Fibroblast of skin of back (primary cell): ENCODE measurements around the gene YKT6.

Experiments used
- DNase-seq: peaks from one replicate; pipeline ENCODE4 v3.0.0-alpha.2; 2013

Gene YKT6

DNA sequence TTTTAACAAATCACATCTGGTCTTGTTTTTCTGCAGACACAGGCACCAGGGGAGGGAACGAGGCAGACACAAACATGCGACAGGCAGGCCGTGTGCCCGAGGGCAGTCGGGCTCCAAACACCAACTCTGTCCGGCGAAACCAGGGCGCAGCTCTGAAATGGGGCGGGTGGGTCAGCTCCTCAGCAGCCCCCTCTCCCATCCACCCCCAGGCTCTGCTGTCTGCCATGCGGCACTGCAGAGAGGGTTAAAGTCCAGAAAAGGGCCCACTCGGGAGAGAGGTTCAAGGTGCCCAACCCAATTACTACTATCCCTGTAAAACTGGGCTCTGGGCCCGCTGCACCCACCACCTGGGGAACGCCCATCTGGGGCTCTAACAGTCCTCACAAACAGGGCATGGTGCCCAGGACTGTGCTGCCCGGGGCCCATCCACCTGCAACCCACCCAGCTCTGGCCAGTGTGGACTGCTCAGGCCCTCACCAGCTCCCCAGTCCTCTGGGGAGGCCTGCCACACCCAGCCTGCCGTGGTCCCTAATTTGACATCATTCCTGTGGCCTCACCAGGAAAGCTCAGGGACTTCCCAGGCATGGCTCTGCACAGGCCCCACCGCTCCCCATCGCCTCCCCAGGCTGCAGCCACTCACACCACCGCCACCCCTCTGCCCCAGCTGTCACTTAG, 18.7 kb downstream of the YKT6 start:
- no peak for DNase-seq

DNA sequence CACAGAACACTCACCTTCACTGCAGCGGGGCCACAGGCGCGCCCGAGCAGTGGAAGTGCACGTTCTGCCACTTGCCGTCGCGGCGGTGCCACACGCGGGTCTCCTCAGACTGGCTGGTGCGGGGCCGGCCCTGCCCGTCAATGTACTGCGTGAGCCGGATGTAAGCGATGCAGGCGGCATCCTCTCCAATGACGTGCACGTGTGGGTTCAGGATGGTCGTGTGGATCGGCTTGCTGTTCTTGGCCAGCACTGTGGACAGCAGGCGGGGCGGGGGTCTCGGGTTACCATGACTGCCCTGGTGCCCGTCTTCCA, 19.2 kb downstream of the YKT6 start:
- no peak for DNase-seq

DNA sequence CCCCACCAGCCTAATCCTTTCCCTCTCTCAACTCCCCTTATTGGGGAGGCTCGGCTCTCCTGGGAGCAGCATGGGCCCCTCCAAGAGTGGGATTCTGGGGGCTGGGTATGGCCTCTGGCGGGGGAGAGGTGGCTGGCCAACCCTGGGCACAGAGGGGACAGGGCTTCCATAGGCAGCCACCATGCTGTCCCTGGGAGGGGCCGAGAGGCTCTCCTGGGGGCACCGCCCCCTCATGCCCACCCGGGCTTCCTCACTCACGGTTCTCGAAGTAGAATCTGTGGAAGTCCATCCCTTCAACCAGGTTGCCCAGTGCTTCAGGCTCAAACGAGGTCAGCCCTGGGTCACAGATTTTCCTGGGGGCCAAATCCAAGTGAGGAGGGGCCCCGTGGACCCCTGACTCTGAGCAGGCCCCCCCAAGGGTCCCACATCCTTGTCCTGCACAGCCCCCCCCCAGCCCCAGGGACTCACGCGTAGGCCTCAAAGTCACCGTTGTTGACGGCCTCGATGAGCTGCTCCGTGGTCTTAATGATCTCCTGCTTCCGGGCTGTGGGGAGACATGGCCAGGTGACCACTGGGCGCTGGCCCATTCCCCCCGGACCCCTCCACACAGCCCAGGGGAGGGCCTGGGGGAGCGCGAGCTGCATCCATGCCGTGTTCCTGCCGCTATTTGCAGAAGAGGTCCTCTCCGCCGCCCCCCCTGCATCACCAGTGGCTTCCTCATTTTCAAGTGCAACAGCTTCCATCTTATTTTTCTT, 19.8 kb downstream of the YKT6 start:
- DNase-seq = no peak

DNA sequence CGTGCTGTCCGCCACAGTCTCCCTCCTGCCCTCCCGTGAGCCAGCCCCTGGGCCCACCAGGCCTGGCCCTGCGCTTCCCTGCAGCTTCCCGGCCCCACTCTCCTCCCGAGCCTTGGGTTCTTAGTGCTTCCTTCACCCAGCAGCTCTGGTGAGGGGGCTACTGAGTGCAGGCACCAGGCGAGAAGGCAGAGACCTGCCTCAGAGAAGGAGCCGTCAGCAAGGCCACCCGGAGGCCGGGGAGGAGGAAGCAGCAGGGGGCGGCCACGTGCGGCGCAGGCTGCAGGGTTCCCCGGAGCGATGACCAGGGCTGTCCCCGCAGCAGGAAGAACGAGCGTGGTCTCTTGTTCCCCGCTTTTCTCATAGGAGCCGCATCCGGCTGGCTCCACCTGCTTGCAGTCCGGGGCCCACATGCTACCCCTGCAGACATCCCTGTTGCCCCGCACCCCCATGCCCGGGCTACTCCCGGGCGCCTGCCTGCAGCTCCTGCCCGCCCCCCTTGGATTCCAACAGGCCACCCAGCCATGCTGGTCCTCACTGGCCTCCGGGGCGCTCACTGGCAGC, 20.5 kb downstream of the YKT6 start:
- no peak for DNase-seq

DNA sequence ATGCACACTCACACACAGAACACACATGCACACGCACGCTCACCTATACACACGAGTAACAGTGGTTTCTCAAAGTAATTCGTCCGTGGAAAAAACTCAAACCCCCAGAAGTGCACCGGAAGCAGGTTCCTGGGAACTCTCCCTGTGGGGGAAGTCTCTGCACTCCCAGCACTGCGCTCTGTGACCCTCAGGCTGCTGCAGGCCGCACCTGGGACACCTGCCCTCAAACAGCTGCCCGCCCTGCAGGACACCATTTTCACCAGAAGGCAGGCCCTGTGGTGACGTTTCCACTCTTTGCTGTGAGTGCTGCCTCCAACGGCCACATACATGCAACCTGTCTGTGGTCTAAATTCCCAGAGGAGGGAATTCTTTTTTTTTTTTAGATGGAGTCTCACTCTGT, 21.3 kb downstream of the YKT6 start:
- DNase-seq = no peak

DNA sequence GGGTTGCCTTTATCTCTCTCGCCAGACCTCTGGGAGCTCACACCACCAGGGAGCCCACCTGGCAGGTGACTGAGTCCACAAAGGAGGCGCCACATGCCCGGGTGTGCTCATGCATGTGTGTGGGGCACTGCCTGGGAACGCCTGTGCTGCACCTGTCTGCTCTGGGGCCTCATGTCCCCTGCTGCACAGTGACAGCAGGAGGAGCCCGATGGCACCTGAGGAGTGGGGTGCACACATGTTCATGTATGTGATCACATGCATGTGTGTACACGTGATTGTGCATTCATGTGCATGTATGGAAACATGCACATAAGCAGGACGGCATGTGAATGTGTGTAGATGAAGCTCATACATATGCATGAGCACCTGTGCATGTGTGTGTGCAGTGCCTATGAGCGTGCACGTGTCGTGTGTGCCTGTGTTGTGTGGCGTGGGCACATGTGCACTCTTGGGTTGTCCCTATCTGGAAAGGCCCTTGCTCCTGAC, 22.0 kb downstream of the YKT6 start:
- no peak for DNase-seq

DNA sequence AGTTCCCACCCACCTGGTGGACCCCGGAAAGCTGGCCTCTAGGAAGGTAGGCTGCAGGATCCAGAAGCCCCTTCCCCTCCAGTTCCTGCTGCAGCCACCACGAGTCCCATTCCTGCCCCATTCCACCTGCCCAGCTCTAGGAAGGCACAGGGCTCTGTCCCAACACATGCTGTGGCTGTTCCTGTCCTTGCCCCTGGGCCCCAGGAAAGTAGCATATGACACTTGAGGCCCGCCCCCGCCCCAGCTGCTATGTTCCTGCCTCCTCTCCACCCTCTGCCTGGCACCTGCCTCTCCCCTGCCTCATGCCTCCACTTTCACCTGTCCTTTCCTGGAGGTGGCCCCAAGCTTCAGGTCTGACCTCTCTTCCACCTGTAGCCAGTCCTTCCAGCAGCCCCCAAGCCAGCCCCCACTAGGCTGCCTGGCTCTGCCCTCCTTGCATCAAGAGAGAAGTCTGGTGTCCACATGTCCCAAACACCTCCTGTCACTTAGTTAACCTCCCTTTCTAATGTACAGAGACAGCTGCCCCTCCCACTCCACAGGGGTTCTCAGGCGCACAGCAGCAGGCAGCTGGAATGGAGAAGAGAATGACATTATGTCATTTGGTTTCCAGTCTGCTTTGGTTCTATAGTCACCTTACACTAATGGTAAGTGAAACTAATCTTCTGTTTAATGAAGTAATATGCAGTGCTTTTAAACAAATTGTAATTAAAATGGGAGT, 22.7 kb downstream of the YKT6 start:
- DNase-seq = no peak

DNA sequence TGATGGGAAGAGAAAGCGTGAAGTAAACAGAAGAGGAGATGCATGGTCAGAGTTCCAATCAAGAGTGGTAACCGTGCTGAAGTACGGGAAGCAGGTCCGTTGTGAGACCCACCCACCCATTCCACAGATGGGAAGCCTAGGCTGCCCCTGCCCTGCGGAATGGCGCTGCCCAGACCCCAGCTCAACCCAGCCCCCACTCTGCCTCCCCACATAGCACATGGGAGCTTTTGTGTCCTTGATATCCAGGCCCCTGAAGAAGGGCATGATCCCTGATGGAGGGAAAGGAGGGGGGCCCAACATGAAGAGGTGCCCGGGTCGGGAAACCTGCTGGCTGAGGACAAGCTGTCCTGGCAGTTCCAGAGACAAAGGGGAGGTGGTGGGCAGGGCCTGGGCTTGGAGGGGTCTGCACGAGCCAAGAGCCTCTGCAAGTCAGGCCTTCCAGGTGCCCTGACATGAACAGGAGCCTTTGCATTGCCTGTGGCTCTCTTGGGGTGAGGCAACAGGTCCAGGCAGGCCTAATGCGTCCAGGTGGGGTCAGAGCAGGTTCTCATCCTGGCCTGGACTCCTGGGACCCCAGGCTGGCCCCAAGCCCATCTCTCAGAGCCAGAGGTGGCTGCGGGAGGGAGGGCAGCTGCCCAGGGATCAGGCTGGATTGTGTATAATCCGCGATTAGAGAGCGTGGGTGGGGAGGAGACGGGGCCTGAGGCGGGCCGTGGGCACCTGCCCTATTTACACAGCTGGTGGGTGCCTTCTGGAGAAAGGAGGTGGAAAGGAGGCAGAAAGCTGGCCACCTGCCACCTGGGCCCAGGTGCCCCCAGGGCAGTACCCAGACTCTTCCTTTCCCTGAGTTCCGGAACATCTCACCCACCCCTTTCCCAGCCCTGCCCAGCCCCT, 23.5 kb downstream of the YKT6 start:
- DNase-seq = no peak

DNA sequence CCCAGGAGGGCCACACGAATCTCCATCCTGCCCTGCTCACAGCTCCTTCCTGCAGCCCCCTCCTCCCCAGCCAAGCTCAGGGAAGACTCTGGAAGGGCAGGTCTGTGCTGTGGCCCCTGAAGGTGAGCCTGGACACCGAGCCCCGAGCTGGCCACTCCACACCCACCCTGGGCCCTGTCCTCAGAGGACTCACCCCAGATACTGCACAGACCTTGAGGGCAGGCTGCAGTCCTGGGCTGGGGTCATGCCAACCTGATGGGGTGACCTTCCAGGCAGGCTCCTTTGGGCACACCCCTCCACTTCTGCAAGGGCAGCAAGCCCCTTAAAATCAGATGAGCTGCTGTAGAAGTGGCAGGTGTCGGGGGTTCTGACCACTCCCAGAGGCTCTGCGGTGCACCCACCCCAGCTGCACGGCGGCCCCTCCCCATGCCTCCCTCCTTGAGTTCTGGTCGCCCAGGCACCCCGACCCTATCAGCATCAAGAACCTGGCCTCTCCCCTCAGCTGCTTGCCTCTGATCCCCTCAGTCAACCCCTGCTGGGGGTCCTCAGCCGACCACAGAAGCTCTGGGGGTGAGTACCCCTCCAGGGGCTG, 24.3 kb downstream of the YKT6 start:
- no peak for DNase-seq

DNA sequence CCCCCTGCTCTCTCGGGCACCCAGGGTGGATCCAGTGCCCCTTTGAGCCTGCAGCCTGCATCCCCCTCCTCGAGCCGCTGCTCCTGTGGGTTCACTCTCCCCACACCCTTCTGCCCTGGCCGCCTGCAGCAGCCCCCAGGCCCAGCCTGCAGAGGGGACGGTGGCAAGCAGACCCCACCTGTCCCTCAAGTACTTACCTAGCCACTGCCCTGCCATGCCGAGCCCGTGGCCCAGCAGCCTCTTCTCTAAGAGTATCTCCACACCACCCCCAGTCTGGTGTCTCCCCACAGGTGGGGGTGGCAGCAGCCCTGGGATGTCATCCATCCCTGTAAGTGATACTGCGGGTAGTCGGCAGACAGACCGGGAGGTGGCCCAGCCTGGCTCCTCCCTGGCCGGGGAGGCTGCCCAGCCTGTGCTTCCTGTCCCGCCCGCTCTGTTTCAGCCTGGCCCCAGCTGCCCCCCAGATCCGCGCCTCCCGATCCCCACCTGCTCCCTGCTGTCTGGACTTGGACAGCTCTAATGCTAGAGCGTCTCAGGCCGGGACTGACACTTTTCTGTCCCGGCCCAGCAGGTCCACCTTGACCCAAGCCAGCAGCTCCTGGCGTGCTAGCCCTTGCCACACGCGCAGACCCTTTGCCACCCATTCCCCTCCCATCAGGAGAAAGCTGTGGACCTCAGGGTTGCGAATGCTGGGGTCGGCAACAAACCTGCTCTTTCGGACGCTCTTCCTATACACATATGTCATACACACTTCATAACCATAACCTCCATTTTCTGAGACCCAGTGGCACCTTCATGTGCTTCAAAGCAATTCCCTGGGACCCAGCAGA, 25.0 kb downstream of the YKT6 start:
- no peak for DNase-seq

DNA sequence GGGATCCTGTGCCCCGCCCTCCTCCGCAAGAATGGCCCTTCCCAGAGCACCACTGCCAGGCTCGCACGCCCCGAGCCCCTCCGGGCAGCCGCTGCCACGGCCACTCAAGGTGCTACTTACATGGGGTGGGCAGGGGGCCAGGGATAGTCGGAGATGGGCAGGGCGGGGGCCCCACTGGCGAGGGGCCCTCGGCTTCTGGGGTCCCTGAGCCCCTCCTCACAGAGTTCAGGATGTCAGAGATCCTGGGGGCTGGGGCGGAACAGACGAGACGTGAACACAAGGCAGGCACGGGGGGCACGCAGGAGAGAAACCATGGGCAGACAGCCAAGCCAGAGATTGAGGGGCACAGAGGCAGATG, 25.6 kb downstream of the YKT6 start:
- DNase-seq = no peak

DNA sequence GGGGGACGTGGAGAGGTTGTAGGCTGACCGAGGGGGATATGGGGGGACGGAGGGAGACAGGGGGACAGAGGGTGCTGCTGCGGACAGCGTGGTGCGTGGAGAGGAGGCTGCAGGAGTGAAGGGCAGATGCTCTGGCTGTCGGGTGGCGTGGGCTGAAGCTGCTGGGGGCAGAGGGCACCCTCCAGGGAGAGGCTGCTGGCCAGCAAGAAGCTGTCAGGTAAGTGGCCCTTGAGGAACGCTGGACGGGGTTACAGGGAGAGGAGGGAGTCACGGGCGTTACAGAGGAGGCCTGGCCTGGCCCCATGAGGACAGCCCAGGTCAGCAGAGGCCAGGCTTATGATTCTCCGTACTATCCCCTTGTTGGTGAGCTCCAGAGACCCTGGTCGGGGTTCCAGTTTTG, 27.1 kb downstream of the YKT6 start:
- no peak for DNase-seq

DNA sequence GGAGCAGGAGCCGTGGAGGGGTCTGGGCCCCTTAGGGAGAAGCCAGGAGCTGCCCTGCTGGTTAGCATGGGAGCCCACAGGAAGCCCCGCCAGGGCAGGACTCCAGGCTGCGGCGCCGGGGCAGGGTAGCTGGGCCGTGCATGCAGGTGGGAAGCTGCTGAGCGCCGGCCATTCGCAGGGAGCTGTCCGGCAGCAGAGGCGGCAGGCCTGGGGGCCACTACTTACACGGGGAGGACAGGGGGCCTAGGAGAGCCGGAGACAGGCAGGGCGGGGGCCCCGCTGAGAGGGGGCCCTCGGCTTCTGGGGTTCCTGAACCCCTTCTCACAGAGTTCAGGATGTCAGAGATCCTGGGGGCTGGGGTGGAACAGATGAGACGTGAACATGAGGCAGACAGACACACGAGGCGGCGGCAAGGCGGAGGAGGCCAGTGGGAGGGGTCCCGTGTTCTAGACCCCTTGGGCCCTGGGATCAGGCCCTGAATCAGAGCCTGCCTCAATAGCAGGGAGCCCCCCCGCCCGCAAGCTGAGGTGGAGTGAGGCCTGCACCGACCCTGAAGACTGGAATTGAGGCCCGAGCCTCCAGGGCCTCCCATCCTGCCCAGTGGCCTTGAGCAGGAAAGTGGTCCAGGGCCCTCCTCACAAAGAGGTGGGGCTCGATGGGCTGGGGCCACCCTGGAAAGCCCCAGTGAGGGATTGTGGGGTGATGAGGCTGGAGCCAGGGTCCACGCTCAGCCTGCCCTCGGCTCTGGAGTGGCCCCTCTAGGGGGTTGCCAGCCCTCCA, 28.0 kb downstream of the YKT6 start:
- DNase-seq = no peak

DNA sequence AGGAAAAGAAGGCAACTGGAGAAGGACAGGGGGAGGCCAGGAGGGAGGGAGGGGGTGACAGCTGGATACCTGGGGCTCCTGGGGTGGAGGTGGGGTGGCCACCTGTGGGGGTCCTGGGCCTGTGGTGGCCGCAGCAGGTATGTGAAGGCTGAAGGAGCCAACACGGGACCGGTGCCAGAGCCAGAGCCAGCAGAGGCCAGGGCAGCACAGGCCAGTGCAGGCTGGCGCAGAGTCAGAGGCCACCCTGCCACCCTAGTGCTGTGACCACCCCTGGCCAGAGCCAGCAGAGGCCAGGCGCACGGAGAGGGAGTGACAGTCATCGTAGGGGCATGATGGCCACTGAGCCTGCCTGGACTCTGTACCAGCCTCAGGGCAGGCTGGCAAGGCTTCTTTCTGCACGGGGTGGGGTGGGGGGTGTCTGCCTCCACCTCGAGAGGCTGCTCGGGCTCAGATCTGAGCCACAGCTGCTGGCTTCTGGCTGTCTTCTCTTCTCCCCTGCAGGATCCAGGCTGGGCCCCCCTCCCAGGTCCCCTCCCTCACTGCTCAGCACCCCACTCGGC, 28.8 kb downstream of the YKT6 start:
- DNase-seq = no peak

DNA sequence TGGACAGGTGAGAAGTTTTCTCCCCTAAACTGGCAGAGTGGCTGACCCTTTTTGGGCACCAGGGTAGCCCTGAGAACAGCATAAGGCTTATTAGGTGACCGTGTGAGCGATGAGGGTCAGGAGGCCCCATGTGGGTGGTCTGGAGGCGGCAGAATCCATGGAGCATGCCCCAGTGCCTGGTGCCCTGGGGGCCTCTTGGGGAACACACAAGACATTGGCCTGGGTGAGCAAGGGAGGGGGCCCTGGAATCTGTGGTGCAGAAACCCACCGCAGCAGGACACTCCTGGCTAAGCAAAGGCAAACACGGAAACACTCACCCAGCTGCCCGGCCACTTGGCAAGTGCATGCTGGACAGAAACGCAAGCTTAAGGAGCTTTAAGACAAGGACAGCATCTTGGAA, 29.5 kb downstream of the YKT6 start:
- DNase-seq = no peak

DNA sequence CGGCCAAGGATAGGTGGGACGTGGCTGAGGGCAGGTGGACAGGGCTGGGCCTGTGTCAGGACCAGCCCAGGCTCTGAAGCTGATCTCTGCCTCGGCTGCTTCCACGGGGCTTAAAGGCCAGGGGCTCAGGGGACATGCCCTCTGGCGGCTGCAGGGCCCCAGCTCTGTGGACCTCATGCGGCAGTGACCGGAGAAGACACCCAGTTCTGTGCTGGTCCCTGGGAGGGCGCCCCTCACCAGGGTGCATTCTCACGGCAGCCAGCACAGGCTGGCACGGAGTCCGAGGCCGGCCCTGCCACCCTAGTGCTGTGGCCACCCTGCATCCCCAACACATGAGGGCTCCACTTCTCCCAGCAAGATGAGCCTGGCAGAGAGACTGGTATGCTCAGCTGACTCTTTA, 30.3 kb downstream of the YKT6 start:
- DNase-seq = no peak

DNA sequence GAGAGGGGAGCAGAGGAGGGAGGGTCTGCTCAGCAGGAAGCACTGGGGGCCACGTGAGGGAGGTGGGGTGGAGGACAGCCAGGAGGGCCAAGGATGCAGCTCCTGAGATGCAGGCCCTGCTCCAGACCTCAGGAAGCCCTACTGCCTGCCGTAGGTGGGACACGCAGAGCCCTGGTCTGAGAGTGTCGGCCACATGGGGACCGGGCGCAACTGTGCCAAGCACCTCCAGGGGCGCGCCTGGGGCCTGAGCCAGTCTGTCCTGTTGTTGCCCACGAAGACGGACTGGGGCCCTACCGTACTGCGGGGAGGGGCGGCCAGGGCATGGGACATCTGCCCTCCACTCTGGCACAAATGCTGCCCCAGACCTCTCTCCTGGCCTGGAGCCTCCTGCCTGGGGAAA, 31.6 kb downstream of the YKT6 start:
- no peak for DNase-seq

DNA sequence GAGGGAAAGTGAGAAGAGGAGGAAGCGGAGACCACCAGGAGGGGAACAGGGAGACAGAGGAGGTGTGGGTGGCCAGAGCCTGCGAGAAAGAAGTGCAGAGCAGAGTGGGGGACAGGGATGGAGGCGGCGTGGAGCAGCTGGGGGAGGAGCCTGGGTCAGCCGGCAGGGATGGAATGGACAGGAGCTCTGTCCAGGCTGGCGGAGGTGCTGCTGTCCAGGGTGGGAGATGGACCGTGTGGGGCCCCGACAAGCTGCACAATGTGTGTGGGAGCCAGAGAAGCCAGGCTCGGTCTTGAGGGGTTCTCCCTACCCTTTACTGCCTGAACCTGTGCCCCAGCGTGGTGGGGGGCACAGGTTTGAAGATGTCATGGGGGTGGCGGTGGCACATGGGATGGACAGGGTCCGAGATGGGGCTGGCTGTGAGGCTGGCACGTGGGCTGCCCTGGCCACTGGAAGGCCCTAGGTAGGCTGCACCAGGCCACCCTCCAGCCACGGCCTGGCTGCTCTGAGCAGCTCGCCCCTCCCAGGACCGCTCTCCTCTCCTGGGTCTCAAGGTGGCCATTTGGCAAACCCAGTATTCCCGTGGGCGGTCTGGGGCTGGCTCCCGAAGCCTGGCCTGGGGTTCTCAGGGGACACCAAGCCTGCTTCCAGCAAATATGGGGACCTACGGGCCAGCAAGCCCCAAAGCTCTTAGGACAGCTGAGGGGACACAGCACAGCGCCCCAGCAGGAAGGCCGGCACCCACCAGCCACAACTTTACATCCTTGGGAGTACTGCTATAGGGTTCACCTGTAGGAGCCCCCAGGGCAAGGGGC, 32.3 kb downstream of the YKT6 start:
- no peak for DNase-seq

DNA sequence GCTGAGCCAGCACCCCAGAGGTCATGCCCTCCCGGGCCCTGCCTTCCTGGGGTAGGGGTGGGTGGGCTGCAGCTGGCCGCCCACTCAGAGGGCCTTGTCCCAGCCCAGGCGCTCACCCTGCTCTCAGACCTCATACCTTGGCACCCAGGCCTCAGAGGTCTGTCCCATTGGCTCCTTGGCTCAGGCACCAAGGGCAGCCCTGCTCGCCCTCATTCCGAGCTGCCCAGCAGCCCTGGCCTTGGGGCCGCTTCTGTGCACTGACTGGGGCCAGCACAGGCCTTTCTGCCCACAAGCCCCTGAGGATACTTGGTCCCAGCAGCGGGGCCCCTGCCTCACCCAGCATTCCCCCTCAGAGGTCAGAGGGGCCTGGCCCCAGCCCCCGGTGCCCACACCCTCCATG, 34.3 kb downstream of the YKT6 start:
- DNase-seq = no peak
